H9 (cell line): ENCODE data around the gene ALPI. TPM values are rescaled to one million over a fixed set of nuclear protein-coding genes. Genes with fewer than 3 reads are reported as not detected.

Experiments
- DNase-seq: peaks from one replicate; pipeline ENCODE4 v3.0.0-alpha.2; 2017
- H2AFZ ChIP-seq: one replicate; pipeline ENCODE4 v1.6.1; 2013; ENCODE audit warnings: mild to moderate bottlenecking, low read length, control low read depth, moderate library complexity
- H2AK5ac ChIP-seq: 2 replicates; pipeline ENCODE4 v1.6.1; 2013; ENCODE audit warnings: low read length, control low read depth, mixed read lengths; ENCODE audit not compliant: insufficient read length
- H2BK120ac ChIP-seq: one replicate; pipeline ENCODE4 v1.6.1; 2013; ENCODE audit warnings: low read depth, mild to moderate bottlenecking, low read length, control low read depth, inconsistent platforms; ENCODE audit not compliant: poor library complexity, severe bottlenecking
- H2BK12ac ChIP-seq: 2 replicates; pipeline ENCODE4 v1.6.1; 2013; ENCODE audit warnings: low read length, control low read depth, mixed read lengths, low read depth; ENCODE audit not compliant: insufficient read length
- H2BK15ac ChIP-seq: 2 replicates; pipeline ENCODE4 v1.6.1; 2013; ENCODE audit warnings: low read depth, low read length, control low read depth
- H2BK20ac ChIP-seq: one replicate; pipeline ENCODE4 v1.6.1; 2013; ENCODE audit warnings: low read depth, mild to moderate bottlenecking, low read length, control low read depth, inconsistent platforms; ENCODE audit not compliant: poor library complexity, severe bottlenecking
- H2BK5ac ChIP-seq: 2 replicates; pipeline ENCODE4 v1.6.1; 2013; ENCODE audit warnings: low read length, control low read depth, mixed read lengths; ENCODE audit not compliant: insufficient read length
- H3K14ac ChIP-seq: 2 replicates; pipeline ENCODE4 v1.6.1; 2013; ENCODE audit warnings: low read length, control low read depth; ENCODE audit not compliant: insufficient read depth
- H3K18ac ChIP-seq: 2 replicates; pipeline ENCODE4 v1.6.1; 2013; ENCODE audit warnings: low read depth, mild to moderate bottlenecking, mixed read lengths, low read length, control low read depth; ENCODE audit not compliant: insufficient read length
- H3K23ac ChIP-seq: 2 replicates; pipeline ENCODE4 v1.6.1; 2013; ENCODE audit warnings: low read length, control low read depth, mixed read lengths, low read depth; ENCODE audit not compliant: insufficient read length
- H3K23me2 ChIP-seq: 2 replicates; pipeline ENCODE4 v1.6.1; 2013; ENCODE audit warnings: low read depth, mild to moderate bottlenecking, mixed read lengths, low read length, control low read depth; ENCODE audit not compliant: insufficient read length, poor library complexity, severe bottlenecking
- H3K27ac ChIP-seq: 2 replicates; pipeline ENCODE4 v1.5.1; 2013; ENCODE audit warnings: low read length, control low read depth, mixed read lengths, low read depth; ENCODE audit not compliant: insufficient read length
- H3K27me3 ChIP-seq: 2 replicates; pipeline ENCODE4 v1.6.1; 2013; ENCODE audit warnings: low read length, control low read depth, inconsistent platforms; ENCODE audit not compliant: insufficient read depth
- H3K4ac ChIP-seq: 2 replicates; pipeline ENCODE4 v1.6.1; 2013; ENCODE audit warnings: low read depth, mild to moderate bottlenecking, control low read depth, inconsistent platforms, low read length, moderate library complexity
- H3K4me1 ChIP-seq: 2 replicates; pipeline ENCODE4 v1.6.1; 2013; ENCODE audit warnings: low read length, control low read depth, inconsistent platforms; ENCODE audit not compliant: insufficient read depth
- H3K4me2 ChIP-seq: 2 replicates; pipeline ENCODE4 v1.6.1; 2013; ENCODE audit warnings: low read length, control low read depth, mixed read lengths; ENCODE audit not compliant: insufficient read length, insufficient read depth
- H3K56ac ChIP-seq: 2 replicates; pipeline ENCODE4 v1.6.1; 2013; ENCODE audit warnings: low read depth, mild to moderate bottlenecking, mixed read lengths, low read length, control low read depth; ENCODE audit not compliant: insufficient read length
- H3K79me1 ChIP-seq: 2 replicates; pipeline ENCODE4 v1.6.1; 2013; ENCODE audit warnings: low read depth, mild to moderate bottlenecking, moderate library complexity, low read length, control low read depth, inconsistent platforms; ENCODE audit not compliant: insufficient read depth, poor library complexity, severe bottlenecking
- H3K79me2 ChIP-seq: 2 replicates; pipeline ENCODE4 v1.6.1; 2013; ENCODE audit warnings: low read length, control low read depth, inconsistent platforms; ENCODE audit not compliant: insufficient read depth
- H3K9ac ChIP-seq: 2 replicates; pipeline ENCODE4 v1.6.1; 2013; ENCODE audit warnings: low read length, control low read depth, mixed read lengths; ENCODE audit not compliant: insufficient read length; ENCODE audit errors: extremely low read depth
- H3K9me3 ChIP-seq: one replicate; pipeline ENCODE4 v1.6.1; 2013; ENCODE audit warnings: low read depth, low read length, inconsistent platforms; ENCODE audit not compliant: control insufficient read depth
- H3T11ph ChIP-seq: one replicate; pipeline ENCODE4 v1.6.1; 2013; ENCODE audit warnings: mild to moderate bottlenecking, low read length, control low read depth, inconsistent platforms
- H4K20me1 ChIP-seq: one replicate; pipeline ENCODE4 v1.6.1; 2013; ENCODE audit not compliant: control insufficient read depth, insufficient read length, insufficient read depth
- H4K5ac ChIP-seq: 2 replicates; pipeline ENCODE4 v1.6.1; 2013; ENCODE audit warnings: low read depth, mild to moderate bottlenecking, mixed read lengths, low read length, control low read depth; ENCODE audit not compliant: insufficient read length
- H4K8ac ChIP-seq: replicated peaks from 2 replicates; pipeline ENCODE4 v1.6.1; 2013; ENCODE audit warnings: low read length, control low read depth, mixed read lengths, low read depth; ENCODE audit not compliant: insufficient read length
- H4K91ac ChIP-seq: 2 replicates; pipeline ENCODE4 v1.6.1; 2013; ENCODE audit warnings: low read depth, mild to moderate bottlenecking, moderate library complexity, mixed read lengths, low read length, control low read depth; ENCODE audit not compliant: insufficient read length
- H3K27ac Mint-ChIP-seq, 3 experiments: 2 replicates in 2 of 3; 3 replicates in 1 of 3; pipeline ENCODE4 v1.8.0; 2020 to 2021; ENCODE audit warnings: mixed read lengths in 3 of 3, mild to moderate bottlenecking in 1 of 3, moderate library complexity in 1 of 3
- H3K27me3 Mint-ChIP-seq: 2 replicates; pipeline ENCODE4 v1.8.0; 2021; ENCODE audit warnings: low read depth, mild to moderate bottlenecking, moderate library complexity, mixed read lengths
- H3K36me3 Mint-ChIP-seq, 3 experiments: 2 replicates in 2 of 3; 3 replicates in 1 of 3; pipeline ENCODE4 v1.8.0; 2020 to 2021; ENCODE audit warnings: low read depth in 3 of 3, mixed read lengths in 3 of 3; ENCODE audit not compliant: insufficient read depth in 1 of 3
- H3K4me1 Mint-ChIP-seq, 2 experiments: 2 replicates each; pipeline ENCODE4 v1.8.0; 2020; ENCODE audit warnings: mixed read lengths in 2 of 2
- H3K4me3 Mint-ChIP-seq, 2 experiments: 2 replicates in 1 of 2; 3 replicates in 1 of 2; pipeline ENCODE4 v1.8.0; 2020 to 2021; ENCODE audit warnings: mild to moderate bottlenecking in 2 of 2, mixed read lengths in 2 of 2, moderate library complexity in 1 of 2
- H3K9me3 Mint-ChIP-seq, 2 experiments: 2 replicates in 1 of 2; 3 replicates in 1 of 2; pipeline ENCODE4 v1.8.0; 2020; ENCODE audit warnings: mild to moderate bottlenecking in 2 of 2, mixed read lengths in 2 of 2, moderate library complexity in 1 of 2
- WGBS: extraction: QIAGEN DNeasy Blood & Tissue Kit; methylation state at CpG from one replicate; pipeline ENCODE4 v1.1.7; 2013; ENCODE audit warnings: missing lambda C conversion rate, low lambda C conversion rate, mixed read lengths; ENCODE audit not compliant: insufficient read length; ENCODE audit errors: extremely low coverage; 5-methylcytosine and 5-hydroxymethylcytosine counted together
- total RNA-seq: library from RNA; stranded (reverse); gene quantifications from 2 replicates; pipeline ENCODE4 v1.2.1, GENCODE V29; 2021
- TF ChIP-seq, protein P1 (sequence below): fragments of 200-600 bp; sonication (generic); conservative IDR thresholded peaks from 3 replicates; pipeline ENCODE4 v1.8.0; 2021; ENCODE audit warnings: antibody characterized with exemption, mild to moderate bottlenecking

The ALPI gene
- total RNA-seq, 1 experiment from 2014 or later, result not detected

DNA sequence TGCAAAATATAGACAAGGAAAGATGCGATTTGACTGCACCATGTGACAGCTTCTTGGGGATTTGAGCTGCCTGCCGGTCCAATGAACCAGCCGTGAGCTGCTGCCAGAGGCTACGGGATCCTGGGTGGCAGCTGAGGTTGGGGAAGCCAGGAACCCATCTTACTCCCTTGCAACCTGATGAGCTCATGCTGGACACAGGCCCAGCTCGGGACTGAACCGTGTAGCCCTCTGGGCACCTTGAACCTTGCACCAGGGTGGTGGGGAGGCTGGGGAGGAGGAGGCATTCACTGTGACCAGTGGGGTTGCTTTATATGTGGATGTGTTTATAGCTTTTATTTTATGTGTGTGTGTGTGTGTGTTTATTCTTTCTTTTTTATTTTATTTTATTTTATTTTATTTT is 9.1 kb downstream of the ALPI start:
- Mint-ChIP-seq H3K27ac (no peak overlapping the region), H3K27me3 (peaks cover 50% of the 10 kb centered on the region), H3K36me3 (no peaks in the 10 kb centered on the region), H3K4me3 (no peak overlapping the region), H3K9me3 (no peaks in the 10 kb centered on the region), H3K4me1 (no peaks in the 10 kb centered on the region)
- H2BK120ac ChIP-seq, result no peak overlapping the region
- no peak overlapping the region for H3K18ac ChIP-seq
- no CpG with 5 or more reads among the region's 6 CpGs for WGBS
- no peak overlapping the region for H3T11ph ChIP-seq
- H3K9me3 ChIP-seq, result no peaks in the 10 kb centered on the region
- TF ChIP-seq, protein P1, sequence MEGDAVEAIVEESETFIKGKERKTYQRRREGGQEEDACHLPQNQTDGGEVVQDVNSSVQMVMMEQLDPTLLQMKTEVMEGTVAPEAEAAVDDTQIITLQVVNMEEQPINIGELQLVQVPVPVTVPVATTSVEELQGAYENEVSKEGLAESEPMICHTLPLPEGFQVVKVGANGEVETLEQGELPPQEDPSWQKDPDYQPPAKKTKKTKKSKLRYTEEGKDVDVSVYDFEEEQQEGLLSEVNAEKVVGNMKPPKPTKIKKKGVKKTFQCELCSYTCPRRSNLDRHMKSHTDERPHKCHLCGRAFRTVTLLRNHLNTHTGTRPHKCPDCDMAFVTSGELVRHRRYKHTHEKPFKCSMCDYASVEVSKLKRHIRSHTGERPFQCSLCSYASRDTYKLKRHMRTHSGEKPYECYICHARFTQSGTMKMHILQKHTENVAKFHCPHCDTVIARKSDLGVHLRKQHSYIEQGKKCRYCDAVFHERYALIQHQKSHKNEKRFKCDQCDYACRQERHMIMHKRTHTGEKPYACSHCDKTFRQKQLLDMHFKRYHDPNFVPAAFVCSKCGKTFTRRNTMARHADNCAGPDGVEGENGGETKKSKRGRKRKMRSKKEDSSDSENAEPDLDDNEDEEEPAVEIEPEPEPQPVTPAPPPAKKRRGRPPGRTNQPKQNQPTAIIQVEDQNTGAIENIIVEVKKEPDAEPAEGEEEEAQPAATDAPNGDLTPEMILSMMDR, result no peak
- H3K23ac ChIP-seq, result no peak overlapping the region
- H4K91ac ChIP-seq, result no peak overlapping the region
- H2AFZ ChIP-seq, result no peak overlapping the region
- H3K27ac ChIP-seq, result no peak overlapping the region
- no peak overlapping the region for H2BK12ac ChIP-seq
- H3K14ac ChIP-seq, result no peak overlapping the region
- H3K56ac ChIP-seq, result no peak overlapping the region
- H2BK5ac ChIP-seq, result no peak overlapping the region
- no peaks in the 10 kb centered on the region for H4K20me1 ChIP-seq
- H2BK20ac ChIP-seq, result no peak overlapping the region
- H2AK5ac ChIP-seq, result no peak overlapping the region
- H3K79me2 ChIP-seq, result no peaks in the 10 kb centered on the region
- H3K23me2 ChIP-seq, result no peaks in the 10 kb centered on the region
- H3K9ac ChIP-seq, result no peak overlapping the region
- H3K4ac ChIP-seq, result no peak overlapping the region
- H3K4me1 ChIP-seq, result no peaks in the 10 kb centered on the region
- H2BK15ac ChIP-seq, result no peak overlapping the region
- no peaks in the 10 kb centered on the region for H3K27me3 ChIP-seq
- H4K5ac ChIP-seq, result no peak overlapping the region
- no peaks in the 10 kb centered on the region for H3K79me1 ChIP-seq
- DNase-seq, result peak; percentile 20
- no peak overlapping the region for H3K4me2 ChIP-seq
- no peak overlapping the region for H4K8ac ChIP-seq
